Lower leg skin (tissue), 4 donors: ENCODE results near the gene CAMK2A. TPM values are rescaled to one million over a fixed set of nuclear protein-coding genes. Genes with fewer than 3 reads are reported as not detected.

Experiments
- DNase-seq, 2 donors: peaks; one replicate each; pipeline ENCODE4 v3.0.0-alpha.2; 2019; ENCODE audit warnings: low spot score in 2 of 2
- H3K4me3 ChIP-seq: fragments of 200-600 bp; sonication (generic); 2 replicates; pipeline ENCODE4 v1.5.1; 2017; ENCODE audit warnings: mild to moderate bottlenecking, low read depth; ENCODE audit not compliant: poor library complexity, severe bottlenecking
- CTCF ChIP-seq, 3 donors: fragments of 450-650 bp; IDR thresholded peaks; one replicate each; pipeline ENCODE4 v1.5.1; 2016; ENCODE audit warnings: antibody characterized with exemption in 3 of 3, mild to moderate bottlenecking in 3 of 3, moderate library complexity in 2 of 3
- POLR2A ChIP-seq, 2 donors: fragments of 450-650 bp; IDR thresholded peaks; one replicate each; pipeline ENCODE4 v1.6.1; 2016 to 2017; ENCODE audit warnings: antibody characterized with exemption in 2 of 2, mild to moderate bottlenecking in 1 of 2, moderate library complexity in 1 of 2
- WGBS, 2 donors: methylation state at CpG; one replicate each; pipeline ENCODE4 v1.1.5; 2018; 5-methylcytosine and 5-hydroxymethylcytosine counted together
- intact Hi-C: fragments of 100-400 bp; cut with DNase I; formaldehyde crosslinking; loops from one replicate; pipeline ENCODE4 v1.15.0; 2023; ENCODE audit warnings: low total_unique reads
- total RNA-seq, 4 donors: library from RNA; depleted of rRNA; stranded (reverse); fragments of >200 nt; gene quantifications; one replicate each; pipeline ENCODE4 v1.1.0, GENCODE V29; 2016

Gene CAMK2A
- total RNA-seq, 4 donors from 2014 or later: 0.23 TPM; not detected in 3

GRCh38 chr5:150278916-150279315 lies 10.7 kb downstream of the CAMK2A start:
- DNase-seq: no peak
- H3K4me3 ChIP-seq: no peak overlapping the region
- no peak for TF ChIP-seq POLR2A (IDR thresholded peaks at IDR 0.05)
- TF ChIP-seq CTCF (IDR thresholded peaks at IDR 0.05): no peak
- intact Hi-C loops: no loop called here
- 85 to 90% methylated on average over 6 of the region's 6 CpGs for WGBS, 2 donors

- WGBS, 2 donors: 64 to 68% methylated on average over 7 of the region's 7 CpGs
- H3K4me3 ChIP-seq: no peak overlapping the region
- intact Hi-C loops: no loop called here
- no peak for TF ChIP-seq POLR2A (IDR thresholded peaks at IDR 0.05)
- DNase-seq: no peak
Measured at GRCh38 chr5:150278046-150278730, 11.4 kb downstream of the CAMK2A start.

GRCh38 chr5:150277043-150277442 lies 12.5 kb downstream of the CAMK2A start:
- H3K4me3 ChIP-seq: no peak overlapping the region
- TF ChIP-seq POLR2A (IDR thresholded peaks at IDR 0.05) (no peak), CTCF (IDR thresholded peaks at IDR 0.05) (no peak)
- DNase-seq: no peak
- WGBS, 2 donors: 78 to 86% methylated on average over 4 of the region's 4 CpGs
- intact Hi-C loops: no loop called here

- TF ChIP-seq POLR2A (IDR thresholded peaks at IDR 0.05): no peak
- TF ChIP-seq CTCF (IDR thresholded peaks at IDR 0.05): no peak
- intact Hi-C loops: no loop called here
- no peak for DNase-seq
- H3K4me3 ChIP-seq: no peak overlapping the region
- WGBS, 2 donors: 71 to 76% methylated on average over 4 of the region's 4 CpGs
Measured at GRCh38 chr5:150274811-150275210, 14.8 kb downstream of the CAMK2A start.

GRCh38 chr5:150272531-150272930 lies 17.0 kb downstream of the CAMK2A start:
- WGBS, 2 donors: 49 to 53% methylated on average over 5 of the region's 5 CpGs
- TF ChIP-seq CTCF (IDR thresholded peaks at IDR 0.05) (no peak), POLR2A (IDR thresholded peaks at IDR 0.05) (no peak)
- no peak for DNase-seq
- H3K4me3 ChIP-seq: no peak overlapping the region
- intact Hi-C loops: no loop called here

GRCh38 chr5:150271923-150272322 lies 17.6 kb downstream of the CAMK2A start:
- DNase-seq: no peak
- 74 to 86% methylated on average over 5 of the region's 5 CpGs for whole genome bisulfite sequencing, 2 donors
- TF ChIP-seq CTCF (IDR thresholded peaks at IDR 0.05) (no peak), POLR2A (IDR thresholded peaks at IDR 0.05) (no peak)
- intact Hi-C loops: no loop called here
- no peak overlapping the region for H3K4me3 ChIP-seq
